Astrocyte of the cerebellum (primary cell): Measurements from ENCODE around the gene CCDC57.

Experiments used
- DNase-seq: peaks from one replicate; pipeline ENCODE4 v3.0.0-alpha.2; 2011; ENCODE audit warnings: low read depth
- H3K4me3 ChIP-seq: 2 replicates; pipeline ENCODE4 v1.5.1; 2011; ENCODE audit warnings: mild to moderate bottlenecking, low read depth, low read length, moderate library complexity
- in situ Hi-C: cut with HindIII; loops from 2 replicates; pipeline ENCODE4 v1.10.0; 2017; ENCODE audit warnings: low sequenced_read_pairs
- TF ChIP-seq, protein P1 (sequence below): IDR thresholded peaks from 2 replicates; pipeline ENCODE4 v1.5.1; 2012; ENCODE audit warnings: low read length, low read depth, moderate library complexity, mild to moderate bottlenecking; ENCODE audit errors: missing control alignments

CCDC57 gene

DNA sequence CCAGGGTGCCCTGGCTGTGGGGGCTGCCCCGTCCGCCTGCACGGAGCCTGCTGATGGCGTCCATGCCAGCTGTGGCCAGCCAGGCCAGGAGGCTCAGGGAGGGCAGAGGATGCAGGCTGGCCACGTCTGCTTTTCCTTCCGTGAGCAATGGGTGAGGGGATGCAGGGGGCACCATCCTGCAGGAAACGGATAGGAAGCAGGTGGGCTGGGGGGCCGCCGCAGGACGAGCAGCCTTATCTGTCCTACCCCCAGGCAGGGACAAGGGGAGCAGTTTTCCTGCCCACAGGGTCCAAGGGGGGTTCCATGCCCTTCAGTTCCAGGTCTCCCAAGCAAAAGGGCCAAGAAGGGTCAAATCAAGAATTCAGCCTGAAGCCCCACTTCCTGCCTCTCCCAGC is 153.8 kb downstream of the CCDC57 start:
- no peak for DNase-seq
- in situ Hi-C loops: no loop called here
- TF ChIP-seq, protein P1, sequence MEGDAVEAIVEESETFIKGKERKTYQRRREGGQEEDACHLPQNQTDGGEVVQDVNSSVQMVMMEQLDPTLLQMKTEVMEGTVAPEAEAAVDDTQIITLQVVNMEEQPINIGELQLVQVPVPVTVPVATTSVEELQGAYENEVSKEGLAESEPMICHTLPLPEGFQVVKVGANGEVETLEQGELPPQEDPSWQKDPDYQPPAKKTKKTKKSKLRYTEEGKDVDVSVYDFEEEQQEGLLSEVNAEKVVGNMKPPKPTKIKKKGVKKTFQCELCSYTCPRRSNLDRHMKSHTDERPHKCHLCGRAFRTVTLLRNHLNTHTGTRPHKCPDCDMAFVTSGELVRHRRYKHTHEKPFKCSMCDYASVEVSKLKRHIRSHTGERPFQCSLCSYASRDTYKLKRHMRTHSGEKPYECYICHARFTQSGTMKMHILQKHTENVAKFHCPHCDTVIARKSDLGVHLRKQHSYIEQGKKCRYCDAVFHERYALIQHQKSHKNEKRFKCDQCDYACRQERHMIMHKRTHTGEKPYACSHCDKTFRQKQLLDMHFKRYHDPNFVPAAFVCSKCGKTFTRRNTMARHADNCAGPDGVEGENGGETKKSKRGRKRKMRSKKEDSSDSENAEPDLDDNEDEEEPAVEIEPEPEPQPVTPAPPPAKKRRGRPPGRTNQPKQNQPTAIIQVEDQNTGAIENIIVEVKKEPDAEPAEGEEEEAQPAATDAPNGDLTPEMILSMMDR: no peak
- no peak overlapping the region for H3K4me3 ChIP-seq

GRCh38 chr17:82058230-82058854 is 154.3 kb downstream of the CCDC57 start:
- in situ Hi-C loops: no loop called here
- TF ChIP-seq, protein P1: no peak
- no peak overlapping the region for H3K4me3 ChIP-seq
- DNase-seq: no peak

- TF ChIP-seq, protein P1: no peak
- no peak for DNase-seq
- no peak overlapping the region for H3K4me3 ChIP-seq
- in situ Hi-C loops: no loop called here
These were observed 155.7 kb downstream of the CCDC57 start for GRCh38 chr17:82056729-82057621.

DNA sequence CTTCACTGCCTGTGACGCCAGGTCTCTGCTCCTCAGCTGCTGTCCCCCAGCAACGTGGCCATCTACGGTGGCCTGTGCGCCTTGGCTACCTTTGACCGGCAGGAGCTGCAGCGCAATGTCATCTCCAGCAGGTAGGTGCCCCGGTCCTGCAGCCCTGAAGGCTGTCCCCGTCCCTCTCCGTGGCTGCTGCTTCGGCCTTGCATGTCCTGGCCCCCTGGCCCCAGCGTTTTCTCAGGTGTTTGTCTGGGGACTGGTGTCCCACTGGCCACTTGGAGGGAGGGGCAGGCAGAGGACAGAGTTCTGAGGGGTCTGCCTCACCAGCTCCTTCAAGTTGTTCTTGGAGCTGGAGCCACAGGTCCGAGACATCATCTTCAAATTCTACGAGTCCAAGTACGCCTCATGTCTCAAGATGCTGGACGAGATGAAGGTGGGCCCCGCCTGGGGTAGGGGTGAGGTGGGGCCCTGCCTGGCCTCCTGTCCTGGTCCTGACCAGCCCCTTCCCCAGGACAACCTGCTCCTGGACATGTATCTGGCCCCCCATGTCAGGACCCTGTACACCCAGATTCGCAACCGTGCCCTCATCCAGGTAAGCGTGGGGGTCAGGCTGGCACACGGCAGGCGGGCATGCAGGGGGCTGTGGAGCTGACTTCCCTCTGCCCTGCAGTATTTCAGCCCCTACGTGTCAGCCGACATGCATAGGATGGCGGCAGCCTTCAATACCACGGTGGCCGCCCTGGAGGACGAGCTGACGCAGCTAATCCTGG is 156.5 kb downstream of the CCDC57 start:
- in situ Hi-C loops: no loop called here
- TF ChIP-seq, protein P1: no peak
- H3K4me3 ChIP-seq: no peak overlapping the region
- DNase-seq: no peak

- DNase-seq: no peak
- in situ Hi-C loops: no loop called here
- no peak overlapping the region for H3K4me3 ChIP-seq
- TF ChIP-seq, protein P1: no peak
These were observed 157.3 kb downstream of the CCDC57 start for GRCh38 chr17:82055023-82055964.
